Esophagus muscularis mucosa (tissue), 3 donors: ENCODE data around the gene CRYBB1.

Source experiments
- POLR2A ChIP-seq: fragments of 450-650 bp; IDR thresholded peaks from one replicate; pipeline ENCODE4 v1.6.1; 2017; ENCODE audit warnings: antibody characterized with exemption, moderate library complexity, mild to moderate bottlenecking, low read depth
- POLR2AphosphoS5 ChIP-seq, 2 donors: sonication (generic); formaldehyde crosslinking; IDR thresholded peaks; one replicate each; pipeline ENCODE4 v1.6.1; 2017; ENCODE audit warnings: antibody characterized with exemption in 2 of 2
- TF ChIP-seq, protein P1 (sequence below), 3 experiments: fragments of 200-600 bp in 2 of 3; fragments of 450-650 bp in 1 of 3; sonication (generic) in 2 of 3; IDR thresholded peaks; one replicate each; pipeline ENCODE4 v1.5.1; 2017 to 2019; ENCODE audit warnings: antibody characterized with exemption in 3 of 3, mild to moderate bottlenecking in 2 of 3, moderate library complexity in 1 of 3

DNA sequence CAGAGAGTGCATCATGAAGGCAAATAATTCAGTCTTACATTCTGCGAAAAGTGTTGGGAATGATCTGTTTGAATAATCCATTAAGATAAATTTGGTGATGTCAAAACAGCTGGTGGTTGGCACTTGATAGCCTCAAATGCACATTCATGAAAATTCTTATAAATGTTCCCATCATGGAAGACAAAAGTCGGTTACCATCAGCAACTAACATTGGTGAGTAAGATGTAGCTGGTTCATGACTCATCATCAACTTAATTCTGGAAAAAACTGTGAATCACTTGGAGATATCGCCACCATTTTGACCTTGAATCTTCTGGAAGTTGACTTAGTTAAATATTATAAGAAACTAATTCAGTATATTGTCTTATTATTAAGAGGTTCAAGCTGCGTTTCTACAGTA is 11.2 kb downstream of the CRYBB1 start:
- TF ChIP-seq POLR2AphosphoS5 (IDR thresholded peaks at IDR 0.05) = no peak
- no peak for TF ChIP-seq POLR2A
- TF ChIP-seq, protein P1, sequence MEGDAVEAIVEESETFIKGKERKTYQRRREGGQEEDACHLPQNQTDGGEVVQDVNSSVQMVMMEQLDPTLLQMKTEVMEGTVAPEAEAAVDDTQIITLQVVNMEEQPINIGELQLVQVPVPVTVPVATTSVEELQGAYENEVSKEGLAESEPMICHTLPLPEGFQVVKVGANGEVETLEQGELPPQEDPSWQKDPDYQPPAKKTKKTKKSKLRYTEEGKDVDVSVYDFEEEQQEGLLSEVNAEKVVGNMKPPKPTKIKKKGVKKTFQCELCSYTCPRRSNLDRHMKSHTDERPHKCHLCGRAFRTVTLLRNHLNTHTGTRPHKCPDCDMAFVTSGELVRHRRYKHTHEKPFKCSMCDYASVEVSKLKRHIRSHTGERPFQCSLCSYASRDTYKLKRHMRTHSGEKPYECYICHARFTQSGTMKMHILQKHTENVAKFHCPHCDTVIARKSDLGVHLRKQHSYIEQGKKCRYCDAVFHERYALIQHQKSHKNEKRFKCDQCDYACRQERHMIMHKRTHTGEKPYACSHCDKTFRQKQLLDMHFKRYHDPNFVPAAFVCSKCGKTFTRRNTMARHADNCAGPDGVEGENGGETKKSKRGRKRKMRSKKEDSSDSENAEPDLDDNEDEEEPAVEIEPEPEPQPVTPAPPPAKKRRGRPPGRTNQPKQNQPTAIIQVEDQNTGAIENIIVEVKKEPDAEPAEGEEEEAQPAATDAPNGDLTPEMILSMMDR (IDR thresholded peaks at IDR 0.05) = no peak
